HCT116 (cell line): ENCODE measurements around the gene RAB3C. TPM values are rescaled to one million over a fixed set of nuclear protein-coding genes. Genes with fewer than 3 reads are reported as not detected.

Experiments
- ATAC-seq: fragments of 200-7000 bp; cut with Tn5 transposase; 2 replicates; pipeline ENCODE4 v1.9.1; 2020; ENCODE audit warnings: mild to moderate bottlenecking, moderate library complexity
- BruUV-seq: library from RNA; stranded (reverse); fragments of 400-500 nt; replicated peaks from 2 replicates; lab custom pipeline; 2021; lab: Mats Ljungman, UMichigan
- CTCF ChIA-PET: fragments of 300-600 bp; sonication (Branson Sonifier 250); formaldehyde crosslinking; loops from one replicate; lab custom pipeline; 2021; ENCODE audit warnings: antibody characterized with exemption; lab: Charles Lee
- POLR2A ChIA-PET: fragments of 300-600, 350-600 bp; sonication (Branson Sonifier 250); formaldehyde crosslinking; loops from one replicate; lab custom pipeline; 2021; ENCODE audit warnings: antibody characterized with exemption; lab: Charles Lee
- RAD21 ChIA-PET, 2 experiments: fragments of 300-600 bp; sonication (Branson Sonifier 250); formaldehyde crosslinking; loops; one replicate each; lab custom pipeline; 2023; ENCODE audit warnings: low total read pairs in 2 of 2; ENCODE audit not compliant: uncharacterized antibody in 2 of 2, unreplicated experiment in 2 of 2, low non-redundant PET in 1 of 2; lab: Charles Lee
- DNase-seq: peaks from one replicate; pipeline ENCODE4 v3.0.0-alpha.2; 2010; ENCODE audit warnings: low read depth, low spot score
- H2AFZ ChIP-seq: fragments of 200-600 bp; shearing (Covaris generic), sonication (generic); 2 replicates; pipeline ENCODE4 v1.6.1; 2017; ENCODE audit warnings: low read depth, mixed run types, mixed read lengths, antibody characterized with exemption, low read length; ENCODE audit not compliant: poor library complexity, severe bottlenecking
- H3K27ac ChIP-seq: 2 replicates; pipeline ENCODE4 v1.5.1; 2012; ENCODE audit warnings: low read depth, low read length
- H3K27me3 ChIP-seq: fragments of 200-600 bp; sonication (generic); 2 replicates; pipeline ENCODE4 v1.6.1; 2016; ENCODE audit warnings: mixed run types, low read length, mixed read lengths; ENCODE audit not compliant: insufficient read depth
- H3K36me3 ChIP-seq, 2 experiments: fragments of 200-500 bp in 1 of 2; fragments of 200-600 bp in 1 of 2; sonication (Bioruptor generic) in 1 of 2; sonication (generic) in 1 of 2; 2 replicates each; pipeline versions ENCODE4 v1.5.1 to v1.6.1; 2014 to 2016; ENCODE audit warnings: low read length in 2 of 2, inconsistent platforms in 1 of 2, mixed read lengths in 1 of 2, mixed run types in 1 of 2; ENCODE audit not compliant: insufficient read depth in 2 of 2, control insufficient read depth in 1 of 2
- H3K4me1 ChIP-seq, 2 experiments: fragments of 200-600 bp in 1 of 2; sonication (generic) in 1 of 2; 2 replicates each; pipeline versions ENCODE4 v1.5.1 to v1.6.1; 2012 to 2017; ENCODE audit warnings: low read length in 2 of 2, inconsistent platforms in 1 of 2, mild to moderate bottlenecking in 1 of 2, mixed read lengths in 1 of 2, mixed run types in 1 of 2, moderate library complexity in 1 of 2; ENCODE audit not compliant: insufficient read depth in 2 of 2, control insufficient read depth in 1 of 2
- H3K4me2 ChIP-seq: fragments of 200-600 bp; sonication (generic); 2 replicates; pipeline ENCODE4 v1.6.1; 2017; ENCODE audit warnings: mixed run types, low read length, mixed read lengths
- H3K4me3 ChIP-seq, 2 experiments: fragments of 200-600 bp in 1 of 2; sonication (generic) in 1 of 2; replicated peaks in 1 of 2; 2 replicates each; pipeline ENCODE4 v1.5.1; 2011 to 2016; ENCODE audit warnings: low read length in 2 of 2, control low read depth in 1 of 2, low read depth in 1 of 2, mild to moderate bottlenecking in 1 of 2, mixed read lengths in 1 of 2, mixed run types in 1 of 2
- H3K79me2 ChIP-seq: fragments of 200-600 bp; sonication (generic); 2 replicates; pipeline ENCODE4 v1.6.1; 2017; ENCODE audit warnings: mild to moderate bottlenecking, mixed run types, low read length, moderate library complexity, mixed read lengths; ENCODE audit not compliant: insufficient read depth
- H3K9ac ChIP-seq: fragments of 200-600 bp; sonication (generic); 2 replicates; pipeline ENCODE4 v1.6.1; 2016; ENCODE audit warnings: low read length, mixed read lengths
- H3K9me2 ChIP-seq: fragments of 200-600 bp; sonication (generic), shearing (Covaris generic); 2 replicates; pipeline ENCODE4 v1.6.1; 2017; ENCODE audit warnings: mixed run types, mild to moderate bottlenecking, moderate library complexity; ENCODE audit not compliant: insufficient read depth
- H3K9me3 ChIP-seq, 2 experiments: fragments of 200-500 bp in 1 of 2; fragments of 200-600 bp in 1 of 2; sonication (Bioruptor generic) in 1 of 2; sonication (generic) in 1 of 2; 2 replicates each; pipeline ENCODE4 v1.6.1; 2014 to 2017; ENCODE audit warnings: low read length in 2 of 2, mixed read lengths in 2 of 2, inconsistent platforms in 1 of 2, low read depth in 1 of 2, mild to moderate bottlenecking in 1 of 2, mixed run types in 1 of 2, moderate library complexity in 1 of 2; ENCODE audit not compliant: control insufficient read depth in 1 of 2, insufficient read depth in 1 of 2
- H4K20me1 ChIP-seq: fragments of 200-600 bp; sonication (generic), shearing (Covaris generic); 2 replicates; pipeline ENCODE4 v1.6.1; 2017; ENCODE audit warnings: mixed run types, mild to moderate bottlenecking, moderate library complexity; ENCODE audit not compliant: insufficient read depth
- FOSL1 ChIP-seq: IDR thresholded peaks from 2 replicates; pipeline ENCODE4 v1.6.1; 2012; ENCODE audit warnings: low read depth
- JUND ChIP-seq: IDR thresholded peaks from 2 replicates; pipeline ENCODE4 v1.6.1; 2012
- SIN3A ChIP-seq: IDR thresholded peaks from 2 replicates; pipeline ENCODE4 v1.6.1; 2012; ENCODE audit warnings: low read depth
- TCF7L2 ChIP-seq: IDR thresholded peaks from 2 replicates; pipeline ENCODE4 v1.7.0; 2011; ENCODE audit warnings: borderline replicate concordance, inconsistent platforms; ENCODE audit not compliant: insufficient read depth, insufficient read length; ENCODE audit errors: extremely low read depth
- YY1 ChIP-seq: IDR thresholded peaks from 2 replicates; pipeline ENCODE4 v1.6.1; 2011; ENCODE audit warnings: low read length, low read depth, moderate library complexity, mild to moderate bottlenecking; ENCODE audit not compliant: insufficient replicate concordance; ENCODE audit errors: extremely low read depth
- ZNF274 ChIP-seq: fragments of 200-500 bp; sonication (Bioruptor generic); IDR thresholded peaks from 2 replicates; pipeline ENCODE4 v1.6.1; 2014; ENCODE audit warnings: mild to moderate bottlenecking, low read depth, low read length, inconsistent platforms
- intact Hi-C: fragments of 100-400 bp; cut with micrococcal nuclease; formaldehyde crosslinking; loops from 2 replicates; pipeline ENCODE4 v1.10.0; 2022
- total RNA-seq: library from RNA; stranded (reverse); gene quantifications from one replicate; pipeline ENCODE4 v1.2.1, GENCODE V29; 2021; ENCODE audit not compliant: unreplicated experiment
- TF ChIP-seq, protein P1 (sequence below): IDR thresholded peaks from 2 replicates; pipeline ENCODE4 v1.6.1; 2011; ENCODE audit warnings: mild to moderate bottlenecking, low read length, moderate library complexity; ENCODE audit not compliant: insufficient replicate concordance; ENCODE audit errors: extremely low read depth
- TF ChIP-seq, protein P2 (sequence below), 3 experiments: fragments of 200-600 bp in 1 of 3; sonication (generic) in 1 of 3; IDR thresholded peaks in 2 of 3; conservative IDR thresholded peaks in 1 of 3; 2 replicates each; pipeline ENCODE4 v1.5.1; 2012 to 2017; ENCODE audit warnings: low read depth in 2 of 3, low read length in 2 of 3, antibody characterized with exemption in 1 of 3, borderline replicate concordance in 1 of 3, control low read depth in 1 of 3, mild to moderate bottlenecking in 1 of 3, mixed read lengths in 1 of 3, mixed run types in 1 of 3, moderate library complexity in 1 of 3; ENCODE audit not compliant: insufficient read depth in 1 of 3

The RAB3C gene
- total RNA-seq, 1 experiment from 2014 or later: not detected

DNA sequence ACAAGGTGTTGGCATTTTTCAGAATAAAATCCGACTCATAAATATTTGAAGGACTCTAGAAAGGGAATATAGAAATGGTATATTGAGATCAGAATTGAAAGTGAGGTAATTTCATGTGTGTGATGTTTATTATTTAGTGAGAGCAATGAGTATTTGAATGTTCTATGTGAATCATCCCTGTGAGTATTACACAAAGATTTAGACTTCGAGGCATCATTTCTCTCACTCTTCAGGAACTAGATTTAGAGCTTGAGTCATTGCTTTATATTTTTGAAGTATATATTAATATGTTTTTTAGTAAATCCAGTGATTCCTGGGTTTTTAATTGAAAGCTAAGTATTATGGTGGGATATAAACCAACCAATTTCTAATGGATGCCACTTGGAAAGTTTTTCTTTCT lies 91.2 kb downstream of the RAB3C start:
- H3K9ac ChIP-seq: no peak overlapping the region
- H3K9me3 ChIP-seq: no peaks in the 10 kb centered on the region
- H3K27ac ChIP-seq: no peak overlapping the region
- H3K36me3 ChIP-seq: no peaks in the 10 kb centered on the region
- H3K4me1 ChIP-seq: no peaks in the 10 kb centered on the region
- POLR2A ChIA-PET: no interaction called here
- H3K9me2 ChIP-seq: no peaks in the 10 kb centered on the region
- DNase-seq: no peak
- no TSS peak for BruUV-seq
- H3K79me2 ChIP-seq: no peaks in the 10 kb centered on the region
- TF ChIP-seq, protein P1, sequence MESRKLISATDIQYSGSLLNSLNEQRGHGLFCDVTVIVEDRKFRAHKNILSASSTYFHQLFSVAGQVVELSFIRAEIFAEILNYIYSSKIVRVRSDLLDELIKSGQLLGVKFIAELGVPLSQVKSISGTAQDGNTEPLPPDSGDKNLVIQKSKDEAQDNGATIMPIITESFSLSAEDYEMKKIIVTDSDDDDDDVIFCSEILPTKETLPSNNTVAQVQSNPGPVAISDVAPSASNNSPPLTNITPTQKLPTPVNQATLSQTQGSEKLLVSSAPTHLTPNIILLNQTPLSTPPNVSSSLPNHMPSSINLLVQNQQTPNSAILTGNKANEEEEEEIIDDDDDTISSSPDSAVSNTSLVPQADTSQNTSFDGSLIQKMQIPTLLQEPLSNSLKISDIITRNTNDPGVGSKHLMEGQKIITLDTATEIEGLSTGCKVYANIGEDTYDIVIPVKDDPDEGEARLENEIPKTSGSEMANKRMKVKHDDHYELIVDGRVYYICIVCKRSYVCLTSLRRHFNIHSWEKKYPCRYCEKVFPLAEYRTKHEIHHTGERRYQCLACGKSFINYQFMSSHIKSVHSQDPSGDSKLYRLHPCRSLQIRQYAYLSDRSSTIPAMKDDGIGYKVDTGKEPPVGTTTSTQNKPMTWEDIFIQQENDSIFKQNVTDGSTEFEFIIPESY: no peak
- no peak for TF ChIP-seq FOSL1
- no peak for TF ChIP-seq TCF7L2
- TF ChIP-seq JUND: no peak
- TF ChIP-seq, protein P2, sequence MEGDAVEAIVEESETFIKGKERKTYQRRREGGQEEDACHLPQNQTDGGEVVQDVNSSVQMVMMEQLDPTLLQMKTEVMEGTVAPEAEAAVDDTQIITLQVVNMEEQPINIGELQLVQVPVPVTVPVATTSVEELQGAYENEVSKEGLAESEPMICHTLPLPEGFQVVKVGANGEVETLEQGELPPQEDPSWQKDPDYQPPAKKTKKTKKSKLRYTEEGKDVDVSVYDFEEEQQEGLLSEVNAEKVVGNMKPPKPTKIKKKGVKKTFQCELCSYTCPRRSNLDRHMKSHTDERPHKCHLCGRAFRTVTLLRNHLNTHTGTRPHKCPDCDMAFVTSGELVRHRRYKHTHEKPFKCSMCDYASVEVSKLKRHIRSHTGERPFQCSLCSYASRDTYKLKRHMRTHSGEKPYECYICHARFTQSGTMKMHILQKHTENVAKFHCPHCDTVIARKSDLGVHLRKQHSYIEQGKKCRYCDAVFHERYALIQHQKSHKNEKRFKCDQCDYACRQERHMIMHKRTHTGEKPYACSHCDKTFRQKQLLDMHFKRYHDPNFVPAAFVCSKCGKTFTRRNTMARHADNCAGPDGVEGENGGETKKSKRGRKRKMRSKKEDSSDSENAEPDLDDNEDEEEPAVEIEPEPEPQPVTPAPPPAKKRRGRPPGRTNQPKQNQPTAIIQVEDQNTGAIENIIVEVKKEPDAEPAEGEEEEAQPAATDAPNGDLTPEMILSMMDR (IDR thresholded peaks at IDR 0.05 in 2 of 3, conservative IDR thresholded peaks at IDR 0.05 in 1 of 3; ENCODE audit: borderline replicate concordance in 1 of 3, insufficient read depth in 1 of 3, low read depth in 2 of 3, low read length in 2 of 3): no peak
- no peak for TF ChIP-seq YY1
- TF ChIP-seq SIN3A: no peak
- no peak for TF ChIP-seq ZNF274
- TF ChIP-seq, all 23 proteins: peak for 0
- no peaks in the 10 kb centered on the region for H4K20me1 ChIP-seq
- no peak for ATAC-seq
- intact Hi-C loops: no loop called here
- H2AFZ ChIP-seq: no peak overlapping the region
- ChIA-PET RAD21 (no interaction called here), CTCF (no interaction called here)
- H3K4me2 ChIP-seq: no peak overlapping the region
- H3K27me3 ChIP-seq: peaks cover 15% of the 10 kb centered on the region
- H3K4me3 ChIP-seq: no peak overlapping the region
